HG03025 (cell line): ENCODE measurements around the gene FOXC2.
"Not testable (repeated sequence)": the region's sequence is repeated elsewhere in the genome, so short reads cannot be mapped to it uniquely, and the experiment has no call there.

Experiments used
- ATAC-seq: cut with Tn5 transposase; IDR thresholded peaks from one replicate; pipeline ENCODE4 v1.9.1; 2021; ENCODE audit warnings: mild to moderate bottlenecking, moderate library complexity; ENCODE audit not compliant: unreplicated experiment, low FRiP score

Gene FOXC2

GRCh38 chr16:86584726-86585721 is 18.4 kb downstream of the FOXC2 start:
- ATAC-seq: no peak

- no peak for ATAC-seq
Observed at GRCh38 chr16:86585821-86586611, 19.4 kb downstream of the FOXC2 start.

GRCh38 chr16:86587487-86587886 is 20.9 kb downstream of the FOXC2 start:
- no peak for ATAC-seq

- not testable (repeated sequence) for ATAC-seq
Observed at GRCh38 chr16:86587955-86588354, 21.3 kb downstream of the FOXC2 start.

- no peak for ATAC-seq
Observed at GRCh38 chr16:86590501-86591144, 24.0 kb downstream of the FOXC2 start.

- no peak for ATAC-seq
Observed at GRCh38 chr16:86591270-86591669, 24.6 kb downstream of the FOXC2 start.

- no peak for ATAC-seq
Observed at GRCh38 chr16:86593913-86594620, 27.4 kb downstream of the FOXC2 start.

GRCh38 chr16:86594721-86595120 is 28.1 kb downstream of the FOXC2 start:
- ATAC-seq: no peak

GRCh38 chr16:86595983-86596605 is 29.5 kb downstream of the FOXC2 start:
- no peak for ATAC-seq

- ATAC-seq: no peak
Observed at GRCh38 chr16:86597126-86597879, 30.7 kb downstream of the FOXC2 start.

- no peak for ATAC-seq
Observed at GRCh38 chr16:86597880-86598606, 31.4 kb downstream of the FOXC2 start.

GRCh38 chr16:86598607-86599565 is 32.3 kb downstream of the FOXC2 start:
- ATAC-seq: no peak

GRCh38 chr16:86601356-86601755 is 34.7 kb downstream of the FOXC2 start:
- ATAC-seq: no peak

GRCh38 chr16:86602521-86602920 is 35.9 kb downstream of the FOXC2 start:
- ATAC-seq: no peak

- ATAC-seq: no peak
Observed at GRCh38 chr16:86604436-86605193, 38.0 kb downstream of the FOXC2 start.

GRCh38 chr16:86605950-86606349 is 39.3 kb downstream of the FOXC2 start:
- no peak for ATAC-seq
